ENCODE data around the gene BTBD16. TPM values are rescaled to one million over a fixed set of nuclear protein-coding genes. Genes with fewer than 3 reads are reported as not detected.
A peak's percentile ranks its signal among the peaks of the same experiment; 100 is the strongest.

Gene BTBD16
- not detected for total RNA-seq
- not detected for polyA plus RNA-seq

DNA sequence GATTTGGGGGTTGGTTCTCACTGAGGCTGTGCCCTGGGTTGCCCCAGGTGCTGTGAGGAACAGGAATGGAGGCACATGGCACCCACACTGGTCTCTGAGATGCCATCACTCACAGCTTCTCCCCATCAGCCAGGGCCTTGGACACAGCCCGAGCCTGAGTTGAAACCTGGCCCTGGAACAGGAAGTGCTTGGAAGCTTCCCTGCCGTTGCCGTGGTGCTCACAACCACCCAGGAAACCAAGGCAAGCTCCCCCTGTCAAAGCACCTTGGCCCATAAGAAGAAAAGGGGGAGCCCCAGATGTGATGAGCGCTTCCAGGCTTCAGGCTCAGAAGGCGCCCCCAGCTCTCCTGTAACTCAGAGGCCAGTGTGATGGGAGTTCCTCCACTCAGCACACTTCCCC is at the start of gene BTBD16:
TSS of gene BTBD16 (plus strand) at position 221 of the 400 bp plus-strand sequence. CDS start 3,786 bp downstream, outside the sequence.
- H3K27me3 ChIP-seq (ENCODE audit: insufficient read depth, low read length, poor library complexity, severe bottlenecking), result no peaks in the 10 kb centered on the region
- Mint-ChIP-seq H3K4me3 (no peak within 1 kb of the TSS), H3K9me3 (no peaks in the 10 kb centered on the region), H3K27ac (no peak within 1 kb of the TSS), H3K4me1 (peaks cover 0 to 1% (median 0%) of the 10 kb centered on the region in 3 donors), H3K36me3 (no peaks in the 10 kb centered on the region), H3K27me3 (peaks cover 5 to 29% of the 10 kb centered on the region in 2 donors)
- H3K9me3 ChIP-seq (ENCODE audit: low read length), result no peaks in the 10 kb centered on the region
- no peaks in the 10 kb centered on the region for H3K36me3 ChIP-seq (ENCODE audit: insufficient read depth, low read length)
- H3K4me3 ChIP-seq (ENCODE audit: low read length), result no peak within 1 kb of the TSS
- no peak for DNase-seq
- H3K4me1 ChIP-seq (ENCODE audit: insufficient read depth, low read length), result no peaks in the 10 kb centered on the region
- CTCF ChIA-PET, result no interaction called here
- POLR2A ChIA-PET, result no interaction called here
- no peak within 1 kb of the TSS for H3K27ac ChIP-seq (ENCODE audit: low read depth, low read length)

GRCh38 chr10:122221958-122222357 is 49.1 kb upstream of the BTBD16 start:
- Histone ChIP-seq H3K4me3 (ENCODE audit: low read length) (no peak overlapping the region), H3K9me3 (ENCODE audit: low read length) (no peaks in the 10 kb centered on the region), H3K36me3 (ENCODE audit: insufficient read depth, low read length) (no peaks in the 10 kb centered on the region), H3K4me1 (ENCODE audit: insufficient read depth, low read length) (no peaks in the 10 kb centered on the region), H3K27me3 (ENCODE audit: insufficient read depth, low read length, poor library complexity, severe bottlenecking) (no peaks in the 10 kb centered on the region), H3K27ac (ENCODE audit: low read depth, low read length) (no peak overlapping the region)
- H3K36me3 Mint-ChIP-seq, result no peaks in the 10 kb centered on the region
- H3K9me3 Mint-ChIP-seq, result peaks cover 0 to 2% (median 0%) of the 10 kb centered on the region in 5 donors
- CTCF ChIA-PET, result no interaction called here
- no peaks in the 10 kb centered on the region for H3K4me1 Mint-ChIP-seq
- H3K4me3 Mint-ChIP-seq, result no peak overlapping the region
- H3K27ac Mint-ChIP-seq, result no peak overlapping the region
- peaks cover 2 to 16% of the 10 kb centered on the region in 2 donors for H3K27me3 Mint-ChIP-seq
- DNase-seq, result no peak
- POLR2A ChIA-PET, result no interaction called here

DNA sequence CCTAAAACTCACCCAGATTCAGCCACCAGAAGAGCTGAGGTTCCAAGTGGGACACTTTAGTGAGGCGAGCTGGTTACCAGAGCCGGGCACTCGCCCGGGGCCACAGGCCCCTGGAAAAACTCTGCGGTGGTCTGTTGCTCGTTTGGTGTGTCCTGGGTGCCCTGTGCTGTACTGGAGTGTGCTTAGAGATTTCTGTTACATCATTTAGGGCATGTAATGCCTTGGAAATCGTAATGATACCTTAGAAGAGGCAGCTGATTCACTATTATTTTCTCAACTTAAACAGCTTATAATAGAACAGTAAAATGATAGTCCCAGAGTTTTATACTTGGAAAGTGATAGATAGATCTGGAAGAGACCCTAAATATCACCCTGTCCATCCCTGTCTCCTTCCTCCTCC is 48.5 kb upstream of the BTBD16 start:
- Mint-ChIP-seq H3K9me3 (no peaks in the 10 kb centered on the region), H3K36me3 (no peaks in the 10 kb centered on the region), H3K4me3 (no peak overlapping the region), H3K4me1 (no peaks in the 10 kb centered on the region), H3K27ac (no peak overlapping the region), H3K27me3 (peaks cover 2 to 17% of the 10 kb centered on the region in 2 donors)
- POLR2A ChIA-PET, result no interaction called here
- CTCF ChIA-PET, result no interaction called here
- H3K27me3 ChIP-seq (ENCODE audit: insufficient read depth, low read length, poor library complexity, severe bottlenecking), result no peaks in the 10 kb centered on the region
- H3K4me3 ChIP-seq (ENCODE audit: low read length), result no peak overlapping the region
- H3K36me3 ChIP-seq (ENCODE audit: insufficient read depth, low read length), result no peaks in the 10 kb centered on the region
- H3K4me1 ChIP-seq (ENCODE audit: insufficient read depth, low read length), result no peaks in the 10 kb centered on the region
- H3K27ac ChIP-seq (ENCODE audit: low read depth, low read length), result no peak overlapping the region
- no peak for DNase-seq
- no peaks in the 10 kb centered on the region for H3K9me3 ChIP-seq (ENCODE audit: low read length)

DNA sequence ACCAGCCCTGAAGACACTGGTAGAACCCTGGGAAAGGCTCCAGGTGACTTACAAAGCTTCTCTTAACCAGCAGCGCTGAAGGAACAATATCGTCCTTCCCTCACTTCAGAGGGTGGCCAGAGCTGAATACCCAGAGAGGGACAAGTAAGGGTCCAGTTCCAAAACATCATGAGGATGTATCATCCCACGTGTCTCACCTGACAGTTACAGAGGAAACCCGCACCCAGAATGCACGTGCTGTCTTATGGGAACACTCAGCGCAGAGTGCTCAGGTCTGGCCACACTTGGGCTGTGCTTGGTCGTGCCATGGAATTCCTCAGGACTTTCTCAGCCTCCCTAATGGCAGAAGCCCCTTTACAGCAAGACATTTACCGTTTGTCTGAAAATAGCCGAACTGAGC is 46.9 kb upstream of the BTBD16 start:
- Histone ChIP-seq H3K4me3 (ENCODE audit: low read length) (no peak overlapping the region), H3K36me3 (ENCODE audit: insufficient read depth, low read length) (no peaks in the 10 kb centered on the region), H3K27me3 (ENCODE audit: insufficient read depth, low read length, poor library complexity, severe bottlenecking) (no peaks in the 10 kb centered on the region), H3K9me3 (ENCODE audit: low read length) (no peaks in the 10 kb centered on the region), H3K4me1 (ENCODE audit: insufficient read depth, low read length) (no peaks in the 10 kb centered on the region), H3K27ac (ENCODE audit: low read depth, low read length) (no peak overlapping the region)
- Mint-ChIP-seq H3K9me3 (no peaks in the 10 kb centered on the region), H3K27ac (peak overlapping the region in 1 of 8 donors; percentile 74), H3K4me3 (no peak overlapping the region), H3K27me3 (peaks cover 2 to 20% of the 10 kb centered on the region in 2 donors), H3K36me3 (no peaks in the 10 kb centered on the region), H3K4me1 (no peaks in the 10 kb centered on the region)
- DNase-seq, result no peak
- ChIA-PET POLR2A (no interaction called here), CTCF (no interaction called here)

GRCh38 chr10:122225330-122225729 is 45.8 kb upstream of the BTBD16 start:
- H3K27me3 Mint-ChIP-seq, result peaks cover 2 to 22% of the 10 kb centered on the region in 2 donors
- no peaks in the 10 kb centered on the region for H3K4me1 Mint-ChIP-seq
- CTCF ChIA-PET, result no interaction called here

GRCh38 chr10:122227754-122228153 is 43.3 kb upstream of the BTBD16 start:
- Histone ChIP-seq H3K27ac (ENCODE audit: low read depth, low read length) (no peak overlapping the region), H3K9me3 (ENCODE audit: low read length) (no peaks in the 10 kb centered on the region), H3K27me3 (ENCODE audit: insufficient read depth, low read length, poor library complexity, severe bottlenecking) (no peaks in the 10 kb centered on the region), H3K4me3 (ENCODE audit: low read length) (no peak overlapping the region), H3K4me1 (ENCODE audit: insufficient read depth, low read length) (no peaks in the 10 kb centered on the region), H3K36me3 (ENCODE audit: insufficient read depth, low read length) (no peaks in the 10 kb centered on the region)
- no peaks in the 10 kb centered on the region for H3K9me3 Mint-ChIP-seq
- ChIA-PET CTCF (no interaction called here), POLR2A (no interaction called here)
- H3K4me3 Mint-ChIP-seq, result no peak overlapping the region
- no peaks in the 10 kb centered on the region for H3K36me3 Mint-ChIP-seq
- peak overlapping the region in 1 of 8 donors; percentile 69 for H3K27ac Mint-ChIP-seq
- no peaks in the 10 kb centered on the region for H3K4me1 Mint-ChIP-seq
- H3K27me3 Mint-ChIP-seq, result peaks cover 0 to 25% of the 10 kb centered on the region in 2 donors
- DNase-seq, result no peak

More at GRCh38 chr10:122225330-122225729, 45.8 kb upstream of the BTBD16 start:
- POLR2A ChIA-PET, result no interaction called here
- Mint-ChIP-seq H3K4me3 (no peak overlapping the region), H3K36me3 (no peaks in the 10 kb centered on the region), H3K27ac (no peak overlapping the region), H3K9me3 (no peaks in the 10 kb centered on the region)
- DNase-seq, result no peak
- Histone ChIP-seq H3K9me3 (ENCODE audit: low read length) (no peaks in the 10 kb centered on the region), H3K4me3 (ENCODE audit: low read length) (no peak overlapping the region), H3K36me3 (ENCODE audit: insufficient read depth, low read length) (no peaks in the 10 kb centered on the region), H3K27ac (ENCODE audit: low read depth, low read length) (no peak overlapping the region), H3K27me3 (ENCODE audit: insufficient read depth, low read length, poor library complexity, severe bottlenecking) (no peaks in the 10 kb centered on the region), H3K4me1 (ENCODE audit: insufficient read depth, low read length) (no peaks in the 10 kb centered on the region)

DNA sequence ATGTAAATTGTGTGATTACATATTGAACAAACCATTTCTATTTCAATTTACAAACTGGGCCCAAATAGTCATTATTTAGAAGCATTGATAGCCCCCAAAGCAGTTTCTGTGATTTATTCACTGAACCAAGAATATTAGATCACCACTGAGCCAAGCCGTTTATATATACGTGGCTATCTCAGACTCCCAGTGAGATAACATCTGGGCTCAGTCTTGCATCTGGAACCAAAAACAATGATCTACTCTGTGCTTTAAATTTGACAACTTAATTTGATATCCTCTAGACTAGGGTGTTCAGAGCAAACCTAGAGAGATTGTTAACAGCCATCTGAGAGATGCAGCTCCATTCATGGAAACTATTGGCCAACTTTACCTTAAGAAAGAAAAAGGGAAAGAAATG is 41.4 kb upstream of the BTBD16 start:
- no peak overlapping the region for H3K27ac ChIP-seq (ENCODE audit: low read depth, low read length)

GRCh38 chr10:122230222-122230621 is 40.9 kb upstream of the BTBD16 start:
- Histone ChIP-seq H3K9me3 (ENCODE audit: low read length) (no peaks in the 10 kb centered on the region), H3K4me1 (ENCODE audit: insufficient read depth, low read length) (no peaks in the 10 kb centered on the region), H3K27me3 (ENCODE audit: insufficient read depth, low read length, poor library complexity, severe bottlenecking) (no peaks in the 10 kb centered on the region), H3K27ac (ENCODE audit: low read depth, low read length) (no peak overlapping the region), H3K4me3 (ENCODE audit: low read length) (no peak overlapping the region), H3K36me3 (ENCODE audit: insufficient read depth, low read length) (no peaks in the 10 kb centered on the region)
- no peaks in the 10 kb centered on the region for H3K36me3 Mint-ChIP-seq
- no peaks in the 10 kb centered on the region for H3K4me1 Mint-ChIP-seq
- no peak overlapping the region for H3K27ac Mint-ChIP-seq
- no peak overlapping the region for H3K4me3 Mint-ChIP-seq
- ChIA-PET CTCF (no interaction called here), POLR2A (no interaction called here)
- no peaks in the 10 kb centered on the region for H3K9me3 Mint-ChIP-seq
- no peak for DNase-seq
- peaks cover 0 to 26% of the 10 kb centered on the region in 2 donors for H3K27me3 Mint-ChIP-seq

More for the DNA sequence above, 41.4 kb upstream of the BTBD16 start:
- H3K36me3 ChIP-seq (ENCODE audit: insufficient read depth, low read length), result no peaks in the 10 kb centered on the region
- H3K4me1 ChIP-seq (ENCODE audit: insufficient read depth, low read length), result no peaks in the 10 kb centered on the region
- POLR2A ChIA-PET, result no interaction called here
- no peaks in the 10 kb centered on the region for H3K36me3 Mint-ChIP-seq
- peaks cover 0 to 26% of the 10 kb centered on the region in 2 donors for H3K27me3 Mint-ChIP-seq
- no peaks in the 10 kb centered on the region for H3K27me3 ChIP-seq (ENCODE audit: insufficient read depth, low read length, poor library complexity, severe bottlenecking)
- no peaks in the 10 kb centered on the region for H3K9me3 Mint-ChIP-seq
- no peaks in the 10 kb centered on the region for H3K9me3 ChIP-seq (ENCODE audit: low read length)
- H3K4me1 Mint-ChIP-seq, result no peaks in the 10 kb centered on the region
- no peak overlapping the region for H3K4me3 ChIP-seq (ENCODE audit: low read length)
- no peak for DNase-seq
- no peak overlapping the region for H3K27ac Mint-ChIP-seq
- CTCF ChIA-PET, result no interaction called here
- no peak overlapping the region for H3K4me3 Mint-ChIP-seq

GRCh38 chr10:122232769-122233168 is 38.3 kb upstream of the BTBD16 start:
- Histone ChIP-seq H3K27ac (ENCODE audit: low read depth, low read length) (no peak overlapping the region), H3K36me3 (ENCODE audit: insufficient read depth, low read length) (no peaks in the 10 kb centered on the region), H3K9me3 (ENCODE audit: low read length) (no peaks in the 10 kb centered on the region), H3K4me1 (ENCODE audit: insufficient read depth, low read length) (no peaks in the 10 kb centered on the region), H3K27me3 (ENCODE audit: insufficient read depth, low read length, poor library complexity, severe bottlenecking) (no peaks in the 10 kb centered on the region), H3K4me3 (ENCODE audit: low read length) (no peak overlapping the region)
- Mint-ChIP-seq H3K4me1 (no peaks in the 10 kb centered on the region), H3K27me3 (peaks cover 0 to 18% of the 10 kb centered on the region in 2 donors), H3K9me3 (no peaks in the 10 kb centered on the region), H3K27ac (no peak overlapping the region), H3K4me3 (no peak overlapping the region), H3K36me3 (no peaks in the 10 kb centered on the region)
- CTCF ChIA-PET, result no interaction called here
- POLR2A ChIA-PET, result no interaction called here
- no peak for DNase-seq
